Cerebellar nuclear complex (tissue), 1 donor: Measurements from ENCODE around the gene SUN1.
"Not testable (repeated sequence)": the region's sequence is repeated elsewhere in the genome, so short reads cannot be mapped to it uniquely, and the experiment has no call there.

Source experiments
- DNase-seq, 2 experiments: peaks; one replicate each; lab custom pipeline; 2025; lab: John Stamatoyannopoulos, UW

The SUN1 gene

GRCh38 chr7:903921-904755 lies 71.9 kb downstream of the SUN1 start:
- DNase-seq, result no peak

- no peak for DNase-seq
Observed at GRCh38 chr7:904847-905246, 72.6 kb downstream of the SUN1 start.

- no peak for DNase-seq
Observed at GRCh38 chr7:906776-907157, 74.5 kb downstream of the SUN1 start.

- no peak for DNase-seq
Observed at GRCh38 chr7:907158-907980, 75.1 kb downstream of the SUN1 start.

GRCh38 chr7:908159-908581 lies 75.9 kb downstream of the SUN1 start:
- DNase-seq, result no peak

GRCh38 chr7:908591-909357 lies 76.5 kb downstream of the SUN1 start:
- DNase-seq, result not testable (repeated sequence)

- DNase-seq, result no peak
Observed at GRCh38 chr7:909358-910329, 77.4 kb downstream of the SUN1 start.

GRCh38 chr7:910441-910861 lies 78.2 kb downstream of the SUN1 start:
- DNase-seq, result no peak

- no peak for DNase-seq
Observed at GRCh38 chr7:910931-911431, 78.7 kb downstream of the SUN1 start.

- no peak for DNase-seq
Observed at GRCh38 chr7:911791-912480, 79.7 kb downstream of the SUN1 start.

- DNase-seq, result no peak
Observed at GRCh38 chr7:913736-914520, 81.7 kb downstream of the SUN1 start.

GRCh38 chr7:914521-915194 lies 82.4 kb downstream of the SUN1 start:
- no peak for DNase-seq

GRCh38 chr7:915291-916218 lies 83.3 kb downstream of the SUN1 start:
- DNase-seq, result no peak

- DNase-seq, result no peak
Observed at GRCh38 chr7:916291-916941, 84.1 kb downstream of the SUN1 start.

GRCh38 chr7:917255-918117 lies 85.2 kb downstream of the SUN1 start:
- no peak for DNase-seq

GRCh38 chr7:918118-918425 lies 85.8 kb downstream of the SUN1 start:
- no peak for DNase-seq
